Memory B cell (primary cell): Measurements from ENCODE around the gene RPL18A.
A peak's percentile ranks its signal among the peaks of the same experiment; 100 is the strongest.

ENCODE experiments used
- ATAC-seq: fragments of 150-1000 bp; cut with Tn5 transposase; 2 replicates; pipeline ENCODE4 v1.10.0; 2021; ENCODE audit warnings: low read depth, mild to moderate bottlenecking, moderate library complexity
- DNase-seq, 2 donors: peaks; one replicate each; pipeline ENCODE4 v3.0.0; 2022; ENCODE audit warnings: low spot score in 2 of 2
- H3K27ac Mint-ChIP-seq: one replicate; pipeline ENCODE4 v1.8.0; 2022; ENCODE audit warnings: mild to moderate bottlenecking, moderate library complexity, mixed read lengths
- H3K27me3 Mint-ChIP-seq: one replicate; pipeline ENCODE4 v1.8.0; 2022; ENCODE audit warnings: mixed read lengths
- H3K36me3 Mint-ChIP-seq: one replicate; pipeline ENCODE4 v1.8.0; 2022; ENCODE audit warnings: mild to moderate bottlenecking, mixed read lengths
- H3K4me1 Mint-ChIP-seq: one replicate; pipeline ENCODE4 v1.8.0; 2022; ENCODE audit warnings: mixed read lengths
- H3K4me3 Mint-ChIP-seq: one replicate; pipeline ENCODE4 v1.8.0; 2022; ENCODE audit warnings: mild to moderate bottlenecking, moderate library complexity, mixed read lengths
- H3K9me3 Mint-ChIP-seq: one replicate; pipeline ENCODE4 v1.8.0; 2022; ENCODE audit warnings: mixed read lengths

The RPL18A gene

GRCh38 chr19:17834350-17835181 lies 25.1 kb upstream of the RPL18A start:
- no peak for ATAC-seq
- H3K4me3 Mint-ChIP-seq = no peak overlapping the region
- peaks cover 4% of the 10 kb centered on the region for H3K9me3 Mint-ChIP-seq
- peaks cover 33% of the 10 kb centered on the region for H3K36me3 Mint-ChIP-seq
- peaks cover 8% of the 10 kb centered on the region for H3K4me1 Mint-ChIP-seq
- no peak overlapping the region for H3K27ac Mint-ChIP-seq
- no peak for DNase-seq
- no peaks in the 10 kb centered on the region for H3K27me3 Mint-ChIP-seq

GRCh38 chr19:17835182-17836006 lies 24.3 kb upstream of the RPL18A start:
- Mint-ChIP-seq H3K9me3 (peaks cover 2% of the 10 kb centered on the region), H3K4me3 (no peak overlapping the region), H3K27me3 (no peaks in the 10 kb centered on the region), H3K27ac (peak overlapping the region; percentile 11), H3K4me1 (peaks cover 6% of the 10 kb centered on the region), H3K36me3 (peaks cover 34% of the 10 kb centered on the region)
- DNase-seq = no peak
- no peak for ATAC-seq

GRCh38 chr19:17836530-17836929 lies 23.2 kb upstream of the RPL18A start:
- DNase-seq (no peak), ATAC-seq (no peak)
- H3K9me3 Mint-ChIP-seq = no peaks in the 10 kb centered on the region
- H3K36me3 Mint-ChIP-seq = peaks cover 35% of the 10 kb centered on the region
- no peaks in the 10 kb centered on the region for H3K27me3 Mint-ChIP-seq
- H3K4me3 Mint-ChIP-seq = no peak overlapping the region
- H3K27ac Mint-ChIP-seq = peak overlapping the region; percentile 86
- peaks cover 4% of the 10 kb centered on the region for H3K4me1 Mint-ChIP-seq

- Mint-ChIP-seq H3K4me3 (no peak overlapping the region), H3K27ac (peak overlapping the region; percentile 20), H3K36me3 (peaks cover 39% of the 10 kb centered on the region), H3K4me1 (peaks cover 4% of the 10 kb centered on the region), H3K27me3 (no peaks in the 10 kb centered on the region), H3K9me3 (no peaks in the 10 kb centered on the region)
- ATAC-seq = no peak
- DNase-seq = no peak
These were observed 21.7 kb upstream of the RPL18A start for GRCh38 chr19:17837972-17838371.

- H3K4me3 Mint-ChIP-seq = no peak overlapping the region
- DNase-seq (no peak), ATAC-seq (no peak)
- peaks cover 41% of the 10 kb centered on the region for H3K36me3 Mint-ChIP-seq
- H3K27ac Mint-ChIP-seq = no peak overlapping the region
- no peaks in the 10 kb centered on the region for H3K9me3 Mint-ChIP-seq
- no peaks in the 10 kb centered on the region for H3K27me3 Mint-ChIP-seq
- H3K4me1 Mint-ChIP-seq = peaks cover 12% of the 10 kb centered on the region
These were observed 19.7 kb upstream of the RPL18A start for GRCh38 chr19:17840019-17840418.

GRCh38 chr19:17841371-17841809 lies 18.3 kb upstream of the RPL18A start:
- no peak overlapping the region for H3K27ac Mint-ChIP-seq
- H3K9me3 Mint-ChIP-seq = no peaks in the 10 kb centered on the region
- H3K4me1 Mint-ChIP-seq = peaks cover 16% of the 10 kb centered on the region
- peaks cover 31% of the 10 kb centered on the region for H3K36me3 Mint-ChIP-seq
- ATAC-seq (no peak), DNase-seq (no peak)
- H3K4me3 Mint-ChIP-seq = no peak overlapping the region
- no peaks in the 10 kb centered on the region for H3K27me3 Mint-ChIP-seq

GRCh38 chr19:17841810-17842662 lies 17.7 kb upstream of the RPL18A start:
- peak; percentile 45 for ATAC-seq
- peaks cover 16% of the 10 kb centered on the region for H3K4me1 Mint-ChIP-seq
- no peak overlapping the region for H3K4me3 Mint-ChIP-seq
- no peak for DNase-seq
- H3K27ac Mint-ChIP-seq = no peak overlapping the region
- H3K9me3 Mint-ChIP-seq = no peaks in the 10 kb centered on the region
- peaks cover 27% of the 10 kb centered on the region for H3K36me3 Mint-ChIP-seq
- H3K27me3 Mint-ChIP-seq = no peaks in the 10 kb centered on the region

GRCh38 chr19:17842663-17843291 lies 16.9 kb upstream of the RPL18A start:
- DNase-seq (no peak), ATAC-seq (no peak)
- Mint-ChIP-seq H3K27ac (no peak overlapping the region), H3K27me3 (no peaks in the 10 kb centered on the region), H3K4me1 (peaks cover 16% of the 10 kb centered on the region), H3K9me3 (no peaks in the 10 kb centered on the region), H3K36me3 (peaks cover 25% of the 10 kb centered on the region), H3K4me3 (no peak overlapping the region)

GRCh38 chr19:17843292-17843827 lies 16.4 kb upstream of the RPL18A start:
- Mint-ChIP-seq H3K36me3 (peaks cover 22% of the 10 kb centered on the region), H3K27ac (no peak overlapping the region)

GRCh38 chr19:17843908-17844490 lies 15.7 kb upstream of the RPL18A start:
- H3K27ac Mint-ChIP-seq = no peak overlapping the region

More at GRCh38 chr19:17843292-17843827, 16.4 kb upstream of the RPL18A start:
- Mint-ChIP-seq H3K4me3 (no peak overlapping the region), H3K4me1 (peaks cover 16% of the 10 kb centered on the region), H3K27me3 (no peaks in the 10 kb centered on the region), H3K9me3 (no peaks in the 10 kb centered on the region)
- ATAC-seq (no peak), DNase-seq (no peak)

GRCh38 chr19:17846146-17846545 lies 13.6 kb upstream of the RPL18A start:
- peak overlapping the region; percentile 93 for H3K27ac Mint-ChIP-seq
- H3K27me3 Mint-ChIP-seq = no peaks in the 10 kb centered on the region
- ATAC-seq (no peak), DNase-seq (no peak)
- H3K9me3 Mint-ChIP-seq = no peaks in the 10 kb centered on the region
- H3K36me3 Mint-ChIP-seq = peaks cover 14% of the 10 kb centered on the region
- H3K4me3 Mint-ChIP-seq = peak overlapping the region; percentile 90
- H3K4me1 Mint-ChIP-seq = peaks cover 36% of the 10 kb centered on the region

More at GRCh38 chr19:17843908-17844490, 15.7 kb upstream of the RPL18A start:
- Mint-ChIP-seq H3K4me1 (peaks cover 21% of the 10 kb centered on the region), H3K36me3 (peaks cover 20% of the 10 kb centered on the region), H3K9me3 (no peaks in the 10 kb centered on the region), H3K27me3 (no peaks in the 10 kb centered on the region), H3K4me3 (no peak overlapping the region)
- DNase-seq (no peak), ATAC-seq (no peak)

GRCh38 chr19:17847538-17848366 lies 12.0 kb upstream of the RPL18A start, which contains the start of gene JAK3:
JAK3 (minus strand) TSS chr19:17847982; CDS start chr19:17844417, 3,565 bp downstream.
- Mint-ChIP-seq H3K4me3 (peak within 1 kb of the TSS; percentile 90), H3K9me3 (no peaks in the 10 kb centered on the region), H3K36me3 (peaks cover 5% of the 10 kb centered on the region), H3K4me1 (peaks cover 42% of the 10 kb centered on the region), H3K27ac (peak within 1 kb of the TSS; percentile 93), H3K27me3 (no peaks in the 10 kb centered on the region)
- ATAC-seq = peak; percentile 80
- peak; percentile 66 to 70 for DNase-seq
